GM18861 (cell line): ENCODE data around the gene EYS.
"Not testable (repeated sequence)": the region's sequence is repeated elsewhere in the genome, so short reads cannot be mapped to it uniquely, and the experiment has no call there.

ENCODE experiments used
- ATAC-seq: cut with Tn5 transposase; IDR thresholded peaks from one replicate; pipeline ENCODE4 v1.9.1; 2021; ENCODE audit not compliant: unreplicated experiment

Gene EYS

DNA sequence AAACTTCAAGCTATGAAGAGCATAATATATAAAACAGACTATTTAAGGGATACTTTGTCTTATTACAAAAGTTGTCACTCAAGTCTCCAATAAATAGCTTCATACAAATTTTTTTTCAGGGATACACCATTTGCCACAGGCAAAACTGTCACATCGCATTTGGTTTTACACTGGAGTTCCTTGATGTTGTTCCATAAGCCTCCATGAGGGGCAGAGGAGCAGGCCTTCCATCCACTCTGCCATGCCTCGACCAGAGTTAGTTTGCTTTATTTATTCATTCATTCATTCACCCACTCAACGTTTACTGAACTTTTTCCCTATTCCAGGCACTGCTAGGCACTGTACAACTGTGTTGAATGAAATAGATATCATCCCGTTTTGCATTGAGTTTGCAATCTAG, 1824.8 kb downstream of the EYS start:
- no peak for ATAC-seq

DNA sequence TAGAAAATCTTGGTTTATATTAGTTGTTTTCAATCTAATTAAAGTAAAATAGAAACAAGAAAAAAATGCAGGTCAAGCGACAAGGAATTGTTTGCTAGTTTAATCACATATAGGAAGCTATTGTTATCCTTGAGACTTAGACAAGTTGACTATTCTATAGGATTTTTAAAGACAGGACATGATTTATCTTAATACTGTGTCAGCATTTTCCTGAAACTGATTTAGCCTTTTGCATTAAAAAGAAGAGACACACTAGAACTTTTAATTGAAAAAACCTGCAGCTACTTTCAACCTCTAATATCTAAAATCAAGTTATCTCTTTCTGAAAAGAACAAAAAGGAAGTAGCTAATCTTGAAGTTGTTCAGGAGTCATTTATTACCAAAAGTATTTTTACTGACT, 1825.2 kb downstream of the EYS start:
- ATAC-seq, result no peak

DNA sequence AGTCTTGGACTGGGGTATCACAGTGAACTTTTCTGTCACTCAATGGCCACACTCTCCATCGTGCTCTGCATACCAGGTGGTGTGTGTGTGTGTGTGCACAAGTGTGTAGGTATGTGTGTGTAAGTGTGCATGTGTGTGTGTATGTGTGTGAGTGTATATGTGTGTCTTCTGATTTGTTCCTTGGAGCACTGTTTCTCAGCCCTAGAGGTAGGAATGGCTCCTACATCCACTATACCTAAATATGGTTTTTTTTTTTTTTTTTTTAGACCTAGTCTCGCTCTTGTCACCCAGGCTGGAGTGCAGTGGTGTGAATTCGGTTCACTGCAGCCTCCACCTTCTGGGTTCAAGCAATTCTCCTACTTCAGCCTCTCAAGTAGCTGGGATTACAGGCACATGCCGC, 1834.8 kb downstream of the EYS start:
- no peak for ATAC-seq

DNA sequence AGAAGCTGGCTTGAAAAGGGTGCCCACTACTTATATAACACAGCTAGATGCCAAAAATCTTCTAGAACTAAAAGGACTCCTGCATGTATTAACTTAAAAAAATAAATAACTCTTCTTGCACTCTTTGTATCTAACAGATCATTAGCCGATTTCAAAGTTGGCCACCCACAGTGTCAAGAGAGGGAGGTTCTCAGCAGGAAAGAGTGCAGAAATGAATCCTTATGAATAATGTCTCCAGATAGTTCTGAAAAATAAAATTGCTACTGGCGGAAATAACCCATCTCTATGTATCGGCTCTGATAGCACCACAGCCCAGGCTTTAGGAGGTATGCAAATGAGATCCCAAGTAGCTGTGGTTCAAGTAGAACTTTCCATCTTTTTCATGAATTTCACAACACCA, 1838.7 kb downstream of the EYS start:
- no peak for ATAC-seq

DNA sequence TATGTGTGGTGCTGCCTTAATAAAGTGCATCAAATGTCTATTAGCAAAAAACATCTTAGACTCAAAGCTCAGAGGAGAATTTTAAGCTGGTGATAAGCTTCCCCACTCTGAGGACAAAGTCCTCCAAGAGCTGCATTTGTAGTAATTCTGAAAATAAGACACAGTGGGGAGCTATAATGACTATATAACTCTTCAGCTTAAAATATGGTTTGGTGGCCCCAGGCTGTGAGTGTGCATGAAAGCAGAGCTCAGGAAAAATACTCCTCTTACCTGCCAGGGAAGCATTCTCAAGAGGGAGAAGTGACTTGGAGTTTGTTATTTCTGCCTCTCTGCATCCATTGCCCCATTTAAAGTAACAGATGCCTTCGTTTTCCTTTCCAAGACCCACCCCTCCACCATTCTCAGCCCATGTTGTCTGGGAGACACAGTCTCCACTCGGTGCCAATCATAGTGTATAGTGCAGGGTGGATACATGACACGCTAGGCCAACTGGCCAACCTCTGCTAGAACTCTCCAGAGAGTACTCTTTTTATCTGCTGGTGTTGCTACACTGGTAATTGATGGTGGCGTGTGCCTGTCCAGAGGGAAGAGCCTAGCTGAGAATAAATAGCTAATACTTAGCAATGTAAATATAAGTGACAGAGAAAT, 1842.2 kb downstream of the EYS start:
- no peak for ATAC-seq

DNA sequence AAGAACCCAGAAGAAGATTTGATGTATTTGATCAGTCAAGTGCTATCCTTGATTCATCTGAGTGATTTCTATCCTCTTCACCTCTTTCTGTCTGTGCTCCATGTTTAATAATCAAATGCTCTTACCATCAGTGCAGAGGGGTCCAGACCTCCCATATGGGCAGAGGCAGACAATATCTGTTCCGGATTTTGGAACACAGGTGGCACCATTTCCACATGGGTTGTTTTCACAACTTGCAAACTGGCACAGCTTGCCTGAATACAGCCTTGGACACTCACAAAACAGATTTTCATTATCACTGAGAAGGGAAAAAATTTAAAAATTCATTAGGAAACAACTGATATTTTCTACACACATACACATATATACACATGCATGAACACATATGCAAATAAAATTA, 1843.0 kb downstream of the EYS start:
- ATAC-seq, result no peak

DNA sequence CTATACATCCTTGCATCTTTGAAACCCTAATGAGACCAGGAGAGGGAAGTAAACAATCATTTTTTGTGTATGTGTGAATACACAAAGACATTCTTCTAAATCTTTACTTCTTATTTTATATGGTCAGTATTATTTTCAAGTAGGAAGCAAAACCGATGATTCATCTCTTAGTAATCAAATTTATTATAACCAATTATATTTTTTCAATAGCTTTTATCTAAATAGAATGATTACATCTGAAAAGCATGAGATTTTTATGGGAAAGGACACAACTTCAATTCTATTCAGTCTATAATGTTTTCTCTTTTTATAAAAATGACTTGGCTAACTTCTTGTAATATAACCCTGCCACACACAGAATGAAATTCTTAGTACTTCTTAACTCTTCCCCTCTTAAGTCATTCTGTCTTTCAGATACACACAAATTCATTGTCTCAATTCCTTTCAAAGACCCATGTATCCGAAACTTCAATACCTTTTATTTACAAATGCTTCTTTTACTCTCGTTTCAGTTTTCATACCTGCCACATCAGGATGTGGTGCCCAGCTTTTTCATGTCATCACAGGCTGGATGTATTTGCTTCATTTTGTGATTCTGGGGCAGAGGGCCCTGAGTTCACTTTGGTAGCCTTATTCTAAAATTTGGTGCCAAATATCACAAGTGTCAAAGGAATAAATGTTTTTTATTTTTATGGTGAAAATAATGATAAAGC, 1844.4 kb downstream of the EYS start:
- ATAC-seq, result no peak

DNA sequence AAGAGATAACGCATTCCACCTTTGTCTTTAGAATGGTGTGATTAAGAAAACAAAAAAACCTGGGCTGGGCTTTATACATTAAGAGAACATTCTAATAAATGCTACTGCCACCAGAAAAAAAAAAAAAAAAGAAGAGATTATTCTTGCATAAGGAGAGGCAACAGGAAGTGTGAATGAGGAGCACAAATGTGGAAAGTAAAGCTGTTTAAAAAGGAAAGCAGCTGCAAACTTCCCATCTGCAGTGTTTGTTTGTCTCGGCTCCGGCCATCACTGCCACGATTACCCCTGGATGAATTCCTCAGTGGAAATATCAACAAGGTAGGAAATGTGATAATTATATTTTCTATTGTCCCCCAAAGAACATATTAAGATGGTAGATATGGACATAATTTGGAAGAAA, 1847.5 kb downstream of the EYS start:
- no peak for ATAC-seq

DNA sequence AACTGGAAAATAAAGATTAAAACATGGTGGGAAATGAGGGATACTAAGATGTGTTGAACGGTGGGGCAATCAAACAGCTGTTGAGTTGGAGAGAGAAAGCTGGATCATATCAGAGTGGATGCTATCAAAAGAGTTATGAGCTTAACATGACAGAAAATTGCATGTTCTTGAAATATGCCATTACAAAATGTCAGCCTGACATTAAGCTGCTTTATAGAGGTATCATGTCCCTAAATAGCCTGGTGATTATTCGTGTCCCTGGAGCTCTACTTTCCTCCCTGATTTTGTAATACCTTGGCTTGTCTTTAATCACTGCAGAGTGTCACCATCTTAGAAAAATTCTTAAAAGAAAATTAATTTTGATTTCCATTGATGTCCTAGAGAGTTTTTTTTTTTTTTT, 1848.3 kb downstream of the EYS start:
- no peak for ATAC-seq

DNA sequence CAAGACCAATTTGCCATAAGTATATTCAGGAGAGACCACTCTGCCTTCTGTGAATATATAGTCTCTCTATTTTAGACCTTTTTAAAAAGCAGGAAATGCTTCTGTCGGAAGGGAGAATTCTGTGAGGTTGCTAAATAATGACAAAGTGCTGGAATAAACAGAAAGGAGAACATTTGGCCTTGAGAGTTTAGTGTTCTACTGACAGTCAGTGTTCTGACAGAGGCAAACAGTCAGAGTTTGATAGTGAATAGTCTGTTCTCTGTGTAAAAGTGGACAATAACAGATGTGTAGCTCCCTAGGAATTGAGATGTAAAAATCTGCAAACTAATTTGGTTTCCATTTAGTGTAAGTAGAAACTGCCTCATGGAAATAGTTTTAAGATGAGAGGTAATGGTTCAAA, 1850.8 kb downstream of the EYS start:
- ATAC-seq, result no peak

DNA sequence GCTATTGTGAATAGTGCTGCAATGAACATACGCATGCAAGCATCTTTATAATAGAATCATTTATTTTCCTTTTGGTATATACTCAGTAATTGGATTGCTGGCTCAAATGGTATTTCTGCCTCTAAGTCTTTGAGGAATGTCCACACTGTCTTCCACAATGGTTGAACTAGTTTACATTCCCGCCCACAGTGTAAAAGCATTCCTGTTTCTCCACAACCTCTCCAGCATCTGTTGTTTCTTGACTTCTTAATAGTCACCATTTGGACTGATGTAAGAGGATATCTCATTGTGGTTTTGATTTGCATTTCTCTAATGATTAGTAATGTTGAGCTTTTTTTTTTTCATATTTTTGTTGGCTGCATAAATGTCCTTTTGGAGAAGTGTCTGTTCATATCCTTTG, 1862.7 kb downstream of the EYS start:
- no peak for ATAC-seq

DNA sequence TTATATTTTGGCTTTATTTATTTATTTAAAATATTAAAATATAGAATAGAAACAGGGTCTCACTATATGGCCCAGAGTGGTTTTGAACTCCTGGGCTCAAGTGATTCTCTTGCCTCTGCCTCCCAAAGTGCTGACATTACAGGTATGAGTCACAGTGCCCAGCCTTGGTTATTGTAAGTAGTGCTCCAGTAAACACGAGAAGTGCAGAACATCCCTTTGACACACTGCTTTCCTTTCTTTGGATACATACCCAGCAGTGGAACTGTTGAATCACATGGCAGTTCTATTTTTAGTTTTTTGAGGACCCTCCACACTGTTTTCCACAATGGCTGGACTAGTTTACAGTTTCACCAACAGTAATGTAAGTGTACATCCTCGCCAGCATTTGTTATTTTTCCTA, 1867.5 kb downstream of the EYS start:
- no peak for ATAC-seq

DNA sequence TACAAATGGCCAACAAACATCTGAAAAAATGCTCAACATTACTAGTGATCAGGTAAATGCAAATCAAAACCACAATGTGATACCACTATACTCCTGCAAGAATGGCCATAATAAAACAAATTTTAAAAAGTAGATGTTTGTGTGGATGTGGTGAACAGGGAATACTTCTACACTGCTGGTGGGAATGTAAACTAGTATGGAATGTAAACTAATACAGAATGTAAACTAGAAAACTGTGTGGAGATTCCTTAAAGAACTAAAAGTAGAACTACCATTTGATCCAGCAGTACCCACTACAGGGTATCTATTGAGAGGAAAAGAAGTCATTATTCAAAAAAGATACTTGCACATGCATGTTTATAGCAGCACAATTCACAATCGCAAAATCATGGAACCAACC, 1878.3 kb downstream of the EYS start:
- not testable (repeated sequence) for ATAC-seq

DNA sequence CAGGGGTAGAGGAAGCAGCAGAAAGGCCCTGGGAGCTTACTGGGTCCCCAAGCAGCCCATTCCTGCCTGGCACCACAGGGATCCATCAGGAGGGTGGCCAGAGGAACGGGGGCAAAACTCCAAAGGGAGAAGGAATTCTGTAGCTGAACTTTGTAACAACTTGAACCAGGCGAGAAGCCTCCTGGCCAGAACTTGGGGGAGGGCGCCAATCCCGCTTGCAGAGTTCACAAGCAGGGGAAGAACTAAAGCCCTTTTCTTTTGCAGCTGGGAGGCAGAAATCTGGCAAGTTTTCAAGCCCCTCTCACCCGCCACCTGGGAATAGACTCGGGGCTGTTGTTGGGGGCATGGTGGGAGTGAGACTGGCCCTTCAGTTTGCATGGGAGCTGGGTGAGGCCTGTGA, 1882.3 kb downstream of the EYS start:
- ATAC-seq, result no peak

DNA sequence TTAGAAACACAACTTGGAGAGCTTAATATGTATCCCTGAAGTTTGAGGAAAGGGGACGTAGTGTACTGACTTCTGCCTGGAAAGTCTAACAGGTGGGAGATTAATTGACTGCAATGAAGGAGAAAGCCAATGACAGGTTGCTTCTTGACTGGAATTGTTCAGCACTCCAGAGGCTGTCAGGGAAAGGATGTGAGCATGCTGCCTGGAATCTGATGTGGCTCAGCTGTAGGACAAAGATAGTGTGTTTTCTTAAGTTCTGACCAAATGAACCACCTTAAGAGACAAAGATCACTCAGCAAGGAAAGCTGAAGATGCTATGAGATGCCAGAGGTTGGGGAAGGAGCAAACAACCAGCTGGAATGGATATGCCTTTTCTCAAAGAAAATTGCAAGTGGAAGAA, 1885.6 kb downstream of the EYS start:
- no peak for ATAC-seq

DNA sequence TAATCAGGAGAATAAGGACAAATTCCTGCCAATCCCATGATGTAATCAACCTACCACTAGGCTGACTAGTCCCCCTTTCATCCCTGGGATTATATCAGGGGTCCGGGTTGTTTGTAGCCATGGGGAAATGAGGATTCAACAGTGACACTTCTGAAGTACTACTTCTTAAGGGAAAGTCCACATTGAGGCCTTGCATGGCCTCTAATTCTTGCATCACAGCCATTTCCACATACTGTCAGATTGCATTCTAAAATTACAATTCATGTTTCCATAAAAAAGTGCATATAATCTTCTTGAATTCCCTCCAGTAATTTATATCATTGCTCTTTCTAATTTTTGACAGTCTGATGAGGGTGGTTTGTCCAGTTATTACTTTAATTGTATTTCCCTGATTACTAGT, 1887.2 kb downstream of the EYS start:
- no peak for ATAC-seq

DNA sequence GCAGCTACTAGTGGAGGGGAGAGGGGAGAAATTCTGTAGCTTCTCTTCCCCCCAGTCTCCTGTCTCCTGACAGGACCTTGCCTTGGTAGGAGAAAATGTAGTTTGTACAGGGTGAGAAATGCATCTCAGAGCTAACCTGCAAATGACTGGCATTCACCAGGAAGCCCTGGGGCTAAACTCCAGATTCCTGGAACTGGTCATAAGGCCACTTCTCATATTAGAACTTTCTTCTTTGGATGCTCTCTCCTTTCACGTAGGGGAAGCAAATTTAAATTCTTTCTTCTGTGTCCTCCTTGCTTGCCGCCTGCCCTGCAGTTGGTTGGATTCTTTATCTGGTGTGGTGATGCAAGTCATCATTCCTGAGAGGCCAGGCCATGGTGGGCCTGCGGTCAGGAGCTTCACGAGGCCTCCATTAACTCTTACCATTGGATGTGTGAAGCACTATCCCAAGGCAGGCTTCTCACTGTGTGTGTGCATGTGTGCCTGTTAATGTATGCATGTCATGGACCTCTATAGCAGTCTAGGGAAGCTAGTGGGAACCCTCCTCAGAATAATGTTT, 1889.5 kb downstream of the EYS start:
- ATAC-seq, result no peak

DNA sequence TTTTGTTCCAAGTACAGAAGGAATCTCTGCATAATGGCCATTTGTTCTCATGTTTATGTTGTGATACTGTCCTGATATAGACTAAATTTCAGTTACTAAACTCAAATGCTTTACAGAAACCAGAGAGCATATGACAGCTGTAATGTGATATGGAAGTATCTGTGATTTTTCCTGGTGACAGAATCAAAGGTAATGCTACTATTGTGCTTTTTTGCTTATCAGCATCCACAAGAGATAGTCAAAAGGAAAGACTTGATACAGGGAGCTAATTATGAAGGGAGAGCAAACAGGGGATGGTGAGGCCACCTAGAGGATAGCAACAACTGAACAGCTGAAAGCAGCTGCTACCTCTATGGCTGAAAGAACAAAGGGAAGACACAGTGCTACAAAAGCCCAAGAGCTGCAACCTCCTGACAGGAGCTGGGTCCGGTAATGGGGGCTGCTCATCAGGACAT, 1890.0 kb downstream of the EYS start:
- ATAC-seq, result no peak

DNA sequence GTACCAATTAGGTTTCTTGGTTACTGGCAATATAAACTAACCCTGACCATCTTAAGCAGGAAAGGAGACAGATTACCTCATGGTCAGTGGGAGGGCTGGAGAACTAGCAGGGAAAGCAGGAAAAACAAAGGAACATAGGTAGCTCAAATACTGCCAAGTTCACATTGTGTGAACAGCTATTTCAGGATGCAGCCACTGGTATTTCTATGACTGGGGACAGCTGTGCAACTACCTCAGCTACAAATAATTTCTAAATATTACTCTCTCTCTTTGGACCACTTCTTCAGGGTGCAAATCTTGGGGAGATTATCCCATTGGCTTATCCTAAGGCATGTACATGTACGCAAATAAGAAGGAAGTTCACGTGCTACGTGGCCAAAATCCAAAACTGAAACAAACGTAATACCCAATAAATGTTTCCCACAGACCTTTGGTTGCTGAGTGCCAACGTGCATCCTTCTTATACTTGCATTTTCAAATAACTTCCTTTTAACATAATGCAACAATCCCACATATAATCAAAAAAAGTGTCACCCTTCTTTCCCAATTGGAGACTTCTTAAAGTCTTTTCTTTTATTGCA, 1890.5 kb downstream of the EYS start:
- ATAC-seq, result no peak

DNA sequence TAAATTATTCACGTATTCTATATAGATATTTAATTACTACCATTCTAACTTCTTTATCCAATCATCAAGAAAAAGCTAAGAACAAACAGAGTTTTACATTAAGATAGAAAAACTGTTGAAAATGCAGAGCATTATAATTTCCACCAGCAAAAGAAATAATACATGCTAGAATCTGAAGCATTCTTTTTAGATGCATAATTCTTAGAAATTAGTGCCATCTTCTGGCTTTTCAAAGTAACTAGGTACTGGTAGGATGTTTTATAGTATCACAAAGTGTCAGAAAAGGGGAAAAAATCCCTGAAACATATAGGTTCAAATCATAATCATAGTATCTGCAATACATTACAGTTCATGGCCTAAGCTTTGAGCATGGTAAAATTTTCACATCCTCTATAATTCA, 1892.6 kb downstream of the EYS start:
- no peak for ATAC-seq

DNA sequence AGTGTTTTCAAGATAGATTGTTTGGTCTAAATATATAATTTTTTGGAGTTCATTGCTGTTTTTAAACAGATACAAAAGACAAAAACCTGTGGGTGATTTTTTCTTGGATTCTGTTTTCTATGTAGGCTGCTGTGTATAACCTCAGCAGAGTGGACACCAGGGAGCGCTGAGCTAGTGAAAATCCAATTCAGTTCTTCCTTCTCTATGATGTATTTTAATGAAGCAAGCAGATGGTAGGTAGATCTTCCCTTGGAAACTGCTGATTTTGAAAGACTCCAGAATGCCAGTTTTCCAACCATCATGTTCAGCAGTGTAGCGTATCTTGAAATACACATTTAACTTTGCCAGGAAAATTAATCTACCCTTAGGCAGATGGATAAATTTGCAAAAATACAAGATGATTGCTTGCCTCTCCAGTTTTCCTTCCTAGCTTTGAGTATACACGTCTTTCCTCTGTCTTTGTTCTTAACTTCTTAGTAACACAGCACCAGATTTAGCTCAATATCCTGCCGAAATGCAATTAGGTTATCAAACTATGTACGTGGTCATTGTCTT, 1893.4 kb downstream of the EYS start:
- no peak for ATAC-seq

DNA sequence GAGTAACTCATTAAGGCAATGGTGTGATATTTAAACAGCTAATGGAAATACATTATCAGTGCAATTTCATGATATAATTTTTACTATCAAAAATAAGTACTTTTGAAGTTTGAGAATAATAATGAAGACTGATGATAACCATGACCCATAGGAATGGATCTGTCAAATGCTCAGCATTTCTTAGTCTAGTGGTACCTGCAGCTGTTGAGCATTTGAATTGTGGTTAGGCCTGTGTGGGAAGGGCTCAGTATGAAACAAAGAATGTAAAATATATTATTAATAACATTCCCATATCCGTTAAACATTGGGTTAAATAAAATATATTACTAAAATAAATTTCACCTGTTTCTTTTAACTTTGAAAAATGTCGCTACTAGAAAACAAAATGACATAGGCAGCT, 1898.5 kb downstream of the EYS start:
- ATAC-seq, result no peak
